Left kidney (tissue), 8 donors: ENCODE data around the gene VIP. TPM values are rescaled to one million over a fixed set of nuclear protein-coding genes. Genes with fewer than 3 reads are reported as not detected.
"Not testable (repeated sequence)": the region's sequence is repeated elsewhere in the genome, so short reads cannot be mapped to it uniquely, and the experiment has no call there.

Experiments used
- DNase-seq: peaks from one replicate; pipeline ENCODE4 v3.0.0-alpha.2; 2013
- long read RNA-seq, 8 donors: transcript quantifications; one replicate each; lab custom pipeline, GENCODE V29; 2026
- polyA plus RNA-seq: library from polyadenylated mRNA; unstranded; fragments of 120-200 nt; gene quantifications from one replicate; pipeline ENCODE4 v1.2.1, GENCODE V29; 2013; ENCODE audit not compliant: insufficient read length

Gene VIP
- polyA plus RNA-seq: 1.6 TPM
- long read RNA-seq, donor 1: 0 reads
- long read RNA-seq, donor 2: 0 reads
- long read RNA-seq, donor 3: 0 reads
- long read RNA-seq, donor 4: 0 reads
- long read RNA-seq, donor 5: 0 reads
- long read RNA-seq, donor 6: 0 reads
- long read RNA-seq, donor 7: 0 reads
- long read RNA-seq, donor 8: 0 reads

- peak; percentile 53 for DNase-seq
Measured at GRCh38 chr6:152750694-152751093, at the start of gene VIP. TSS of gene VIP (plus strand) at chr6:152750797. CDS start at chr6:152752178, 1,381 bp downstream.

- no peak for DNase-seq
Measured at GRCh38 chr6:152701081-152701862, 49.3 kb upstream of the VIP start.

DNA sequence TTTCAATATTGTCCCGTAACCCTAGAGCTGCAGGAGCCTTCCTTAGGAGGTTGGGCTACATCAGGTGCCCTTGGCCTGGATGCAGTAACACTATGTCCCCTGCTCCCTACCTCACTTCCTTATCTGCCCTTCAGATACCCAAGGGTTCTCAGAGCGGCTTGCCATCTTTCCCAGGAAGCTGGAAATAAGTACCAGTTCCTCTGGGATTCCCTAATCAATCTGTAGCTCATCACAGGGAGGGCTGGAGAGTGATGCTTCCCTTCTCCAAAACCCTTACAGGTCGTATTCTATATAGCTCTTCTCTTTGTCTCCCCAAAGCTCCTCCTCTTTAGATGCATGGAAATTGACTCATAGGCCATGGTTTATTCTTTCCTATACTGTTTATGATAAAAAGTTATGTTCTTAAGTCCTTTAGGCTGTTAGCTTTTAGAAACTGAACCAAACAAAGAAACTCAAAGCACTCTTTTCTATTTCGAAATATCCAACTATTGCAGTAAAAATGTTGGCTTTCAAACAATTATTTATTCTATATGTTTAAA, 48.7 kb upstream of the VIP start:
- no peak for DNase-seq

- DNase-seq: not testable (repeated sequence)
Measured at GRCh38 chr6:152703750-152704149, 46.8 kb upstream of the VIP start.

GRCh38 chr6:152705327-152705726, 45.3 kb upstream of the VIP start:
- DNase-seq: no peak

- DNase-seq: no peak
Measured at GRCh38 chr6:152716322-152716721, 34.3 kb upstream of the VIP start.

GRCh38 chr6:152720974-152721373, 29.6 kb upstream of the VIP start:
- no peak for DNase-seq

DNA sequence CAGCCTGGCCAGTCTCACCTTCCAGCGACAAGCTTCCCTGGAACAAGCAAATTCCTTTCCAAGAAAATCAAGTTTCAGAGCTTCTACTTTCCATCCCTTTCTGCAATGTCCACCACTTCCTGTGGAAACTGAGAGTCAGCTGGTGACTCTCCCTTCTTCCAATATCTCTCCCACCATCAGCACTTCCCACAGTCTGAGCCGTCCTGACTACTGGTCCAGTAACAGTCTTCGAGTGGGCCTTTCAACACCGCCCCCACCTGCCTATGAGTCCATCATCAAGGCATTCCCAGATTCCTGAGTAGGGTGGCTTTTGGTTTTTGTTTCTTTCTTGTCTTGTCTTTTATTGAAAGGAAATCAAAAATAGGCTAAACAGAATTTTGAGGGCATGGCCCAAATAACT, 28.6 kb upstream of the VIP start:
- no peak for DNase-seq

DNA sequence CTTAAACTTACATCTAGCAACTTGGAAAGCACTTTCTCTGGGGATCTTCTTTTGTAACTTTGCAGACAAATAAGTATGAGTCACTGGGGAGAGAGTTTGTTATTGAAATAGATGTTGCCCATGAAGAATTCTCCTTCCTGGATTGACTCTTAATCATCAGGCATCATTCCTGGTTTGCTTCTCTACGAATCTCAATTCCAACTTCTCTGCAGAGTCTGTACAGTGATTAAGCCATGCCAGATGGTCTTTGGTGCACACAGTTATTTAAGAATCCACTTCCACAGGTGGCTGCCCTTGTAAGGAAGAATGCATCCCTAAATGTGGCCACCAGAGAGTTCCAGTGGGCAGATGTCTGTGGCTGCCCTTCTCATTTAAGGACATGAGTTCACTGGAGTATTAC, 27.2 kb upstream of the VIP start:
- no peak for DNase-seq

GRCh38 chr6:152726313-152726712, 24.3 kb upstream of the VIP start:
- no peak for DNase-seq

GRCh38 chr6:152727507-152727906, 23.1 kb upstream of the VIP start:
- DNase-seq: no peak

GRCh38 chr6:152734630-152735029, 16.0 kb upstream of the VIP start:
- DNase-seq: no peak

- no peak for DNase-seq
Measured at GRCh38 chr6:152736687-152737273, 13.8 kb upstream of the VIP start.

- DNase-seq: no peak
Measured at GRCh38 chr6:152745509-152746171, 5.0 kb upstream of the VIP start.

DNA sequence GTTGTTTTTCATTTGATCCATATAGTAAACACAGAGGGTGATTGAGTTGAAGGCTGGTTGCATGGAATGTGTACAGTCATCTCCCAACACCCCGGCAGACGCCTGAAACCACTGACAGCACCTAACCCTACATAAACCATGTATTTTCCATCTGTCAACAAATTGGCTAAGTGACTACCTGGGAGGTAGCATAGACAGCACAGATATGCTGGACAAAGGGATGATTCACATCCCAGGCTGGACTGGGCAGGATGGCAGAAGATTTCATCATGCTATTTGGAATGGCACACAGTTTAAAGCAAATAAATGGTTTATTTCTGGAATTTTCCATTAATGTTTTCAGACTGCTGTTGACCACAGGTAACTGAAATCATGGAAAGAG, 4.4 kb upstream of the VIP start:
- DNase-seq: no peak

GRCh38 chr6:152748843-152749242, 1.8 kb upstream of the VIP start:
- no peak for DNase-seq

DNA sequence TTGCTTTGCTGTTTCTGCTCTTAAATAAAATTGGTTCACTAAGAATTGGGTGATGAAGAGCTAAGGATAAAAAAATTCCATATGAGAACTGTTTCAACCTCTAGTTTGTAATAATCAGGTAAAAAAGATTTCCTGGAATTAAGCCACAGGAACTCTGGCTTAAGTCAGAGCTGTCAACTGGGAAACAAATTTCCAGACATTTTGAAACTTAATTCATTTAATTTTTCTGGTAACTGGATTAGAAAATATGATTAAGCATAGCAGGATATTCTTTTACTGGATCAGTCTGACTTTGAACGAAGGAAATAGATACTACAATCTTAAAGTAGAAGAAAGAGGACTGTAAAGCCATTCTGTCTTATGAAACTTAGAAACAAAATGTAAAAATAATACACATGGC, 1.3 kb upstream of the VIP start:
- no peak for DNase-seq

GRCh38 chr6:152765331-152765730, 14.7 kb downstream of the VIP start:
- no peak for DNase-seq

DNA sequence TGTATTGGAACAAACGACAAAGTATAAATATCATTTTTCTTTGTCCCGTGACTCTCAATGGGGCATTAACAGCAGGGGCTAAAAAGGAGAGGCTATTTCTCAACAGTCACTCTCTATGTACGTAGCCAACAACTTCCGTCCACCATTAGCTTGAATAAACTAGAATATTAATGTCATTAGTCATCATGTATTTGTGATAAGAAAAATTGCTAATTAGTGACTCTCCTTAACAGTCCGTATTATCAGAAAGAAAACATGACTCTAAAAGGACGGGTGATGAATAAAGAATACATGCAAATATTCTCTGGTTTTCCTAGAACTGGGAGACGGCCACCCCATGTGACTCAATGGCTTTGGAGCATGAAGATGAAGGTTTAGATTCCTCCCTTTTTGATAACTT, 18.6 kb downstream of the VIP start:
- no peak for DNase-seq

DNA sequence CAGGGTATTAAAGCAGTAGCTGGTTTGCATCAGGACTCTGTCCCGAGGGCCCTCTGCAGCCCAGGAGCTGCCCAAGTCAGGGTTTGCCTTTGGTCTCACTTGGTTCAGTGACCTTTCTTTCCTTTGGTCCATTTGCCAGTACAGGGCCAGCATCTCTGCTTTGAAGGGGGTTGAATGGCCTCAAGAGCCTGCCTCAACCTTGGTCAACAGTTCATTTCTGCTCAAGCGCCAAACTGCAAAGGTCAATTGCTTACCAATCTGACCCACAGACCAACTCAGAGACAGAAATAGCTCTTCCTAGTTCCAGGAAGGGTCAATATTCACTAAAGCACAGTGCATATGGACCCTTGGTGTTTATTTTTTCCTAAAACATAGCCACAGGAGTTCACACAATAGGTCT, 19.4 kb downstream of the VIP start:
- no peak for DNase-seq

- no peak for DNase-seq
Measured at GRCh38 chr6:152771061-152771687, 20.6 kb downstream of the VIP start.

GRCh38 chr6:152775428-152775827, 24.8 kb downstream of the VIP start:
- no peak for DNase-seq
